Stimulated activated CD4-positive, alpha-beta T cell treated with anti-CD3 and anti-CD28 coated beads, TNF-alpha, amount 100 ng/mL, for 1 hour (primary cell): ENCODE measurements around the gene ZNF195.
"Not testable (repeated sequence)": the region's sequence is repeated elsewhere in the genome, so short reads cannot be mapped to it uniquely, and the experiment has no call there.

Experiments
- DNase-seq, 3 donors: peaks; one replicate each; pipeline ENCODE4 v3.0.0-alpha.2; 2020; ENCODE audit warnings: low read depth in 3 of 3, low spot score in 1 of 3

Gene ZNF195

GRCh38 chr11:3402861-3403250 lies 23.9 kb upstream of the ZNF195 start:
- not testable (repeated sequence) for DNase-seq

GRCh38 chr11:3402181-3402860 lies 23.4 kb upstream of the ZNF195 start:
- not testable (repeated sequence) for DNase-seq

- not testable (repeated sequence) for DNase-seq
Measured at GRCh38 chr11:3401052-3401451, 22.1 kb upstream of the ZNF195 start.

GRCh38 chr11:3398509-3398908 lies 19.6 kb upstream of the ZNF195 start:
- DNase-seq, result not testable (repeated sequence)

- not testable (repeated sequence) for DNase-seq
Measured at GRCh38 chr11:3398106-3398505, 19.2 kb upstream of the ZNF195 start.

GRCh38 chr11:3397210-3397609 lies 18.3 kb upstream of the ZNF195 start:
- not testable (repeated sequence) for DNase-seq

GRCh38 chr11:3395468-3395867 lies 16.5 kb upstream of the ZNF195 start:
- DNase-seq, result not testable (repeated sequence)

DNA sequence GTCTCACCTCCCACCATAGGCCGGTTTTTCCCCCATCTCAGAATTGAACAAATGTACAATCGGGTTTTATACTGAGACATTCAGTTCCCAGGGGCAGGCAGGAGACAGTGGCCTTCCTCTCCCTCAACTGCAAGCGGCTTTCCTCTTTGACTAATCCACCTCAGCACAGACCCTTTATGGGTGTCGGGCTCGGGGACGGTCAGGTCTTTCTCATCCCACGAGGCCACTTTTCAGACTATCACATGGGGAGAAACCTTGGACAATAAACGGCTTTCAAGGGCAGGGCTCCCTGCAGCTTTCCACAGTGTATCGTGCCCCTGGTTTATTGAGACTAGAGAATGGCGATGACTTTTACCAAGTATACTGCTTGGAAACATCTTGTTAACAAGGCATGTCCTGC lies 16.0 kb upstream of the ZNF195 start:
- DNase-seq, result not testable (repeated sequence)

DNA sequence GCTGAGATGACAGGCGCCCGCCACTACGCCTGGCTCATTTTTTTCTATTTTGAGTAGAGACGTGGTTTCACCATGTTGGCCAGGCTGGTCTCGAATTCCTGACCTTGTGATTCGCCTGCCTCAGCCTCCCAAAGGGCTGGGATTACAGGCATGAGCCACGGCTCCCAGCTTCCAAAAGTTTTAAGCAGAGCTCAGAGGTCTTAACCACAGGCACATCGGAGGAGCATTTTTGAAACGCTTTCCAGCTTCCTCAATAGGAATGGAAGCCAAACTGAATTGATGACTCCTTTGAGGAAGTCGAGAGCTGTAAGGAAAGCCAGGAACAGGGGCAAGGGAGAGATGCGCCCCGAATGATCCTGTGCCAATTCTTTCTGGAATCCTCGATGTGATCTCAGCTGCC lies 14.5 kb upstream of the ZNF195 start:
- not testable (repeated sequence) for DNase-seq

- DNase-seq, result no peak
Measured at GRCh38 chr11:3382613-3383285, 3.8 kb upstream of the ZNF195 start.

DNA sequence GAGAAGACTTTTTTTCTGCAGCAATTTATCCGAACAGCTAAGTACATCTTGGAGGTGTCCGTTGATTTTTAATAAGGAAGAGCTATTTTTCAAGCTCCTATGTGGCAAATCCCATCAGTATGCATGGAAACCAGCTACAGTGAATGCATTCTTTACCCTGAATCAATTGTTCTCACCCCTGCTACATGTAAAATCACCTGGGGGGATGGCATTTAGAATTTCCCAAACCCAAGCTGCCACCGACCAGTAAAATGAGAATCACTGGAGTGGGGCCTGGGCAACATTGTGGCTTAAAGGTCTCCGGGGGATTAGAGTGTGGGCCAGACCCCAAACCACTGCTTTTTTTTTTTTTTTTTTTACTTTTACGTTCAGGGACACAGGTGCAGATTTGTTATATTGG lies 2.8 kb upstream of the ZNF195 start:
- DNase-seq, result no peak

DNA sequence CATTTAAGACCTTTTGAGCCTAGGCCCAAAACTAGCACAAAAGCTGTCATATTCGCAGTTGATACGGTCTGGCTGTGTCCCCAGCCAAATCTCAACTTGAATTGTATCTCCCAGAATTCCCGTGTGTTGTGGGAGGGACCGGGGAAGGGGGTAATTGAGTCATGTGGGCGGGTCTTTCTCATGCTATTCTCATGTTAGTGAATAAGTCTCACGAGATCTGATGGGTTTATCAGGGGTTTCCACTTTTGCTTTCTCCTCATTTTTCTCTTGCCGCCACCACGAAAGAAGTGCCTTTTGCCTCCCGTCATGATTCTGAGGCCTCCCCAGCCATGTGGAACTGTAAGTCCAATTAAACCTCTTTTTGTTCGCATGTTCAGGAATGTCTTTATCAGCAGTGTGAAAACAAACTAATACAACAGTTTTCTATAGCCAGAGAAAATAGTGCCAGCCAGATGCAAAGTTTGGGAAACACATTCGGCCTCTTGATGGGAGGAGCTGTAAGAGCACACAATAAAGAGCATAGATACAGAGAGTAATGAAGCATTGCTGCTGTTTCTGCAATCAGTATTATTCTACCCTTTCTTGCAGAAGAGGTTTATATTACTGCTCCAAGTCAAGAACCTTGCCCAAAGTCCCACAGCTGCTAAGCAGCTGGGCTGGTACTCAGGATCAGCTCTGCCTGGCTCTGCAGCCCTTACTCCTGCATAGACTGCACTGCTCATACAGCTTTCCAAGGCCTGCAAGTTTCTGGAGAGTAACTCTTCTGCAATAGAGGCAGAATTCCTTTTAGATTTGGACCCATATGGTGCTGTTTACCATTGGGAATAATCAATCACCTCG lies 2.0 kb upstream of the ZNF195 start:
- DNase-seq, result no peak

DNA sequence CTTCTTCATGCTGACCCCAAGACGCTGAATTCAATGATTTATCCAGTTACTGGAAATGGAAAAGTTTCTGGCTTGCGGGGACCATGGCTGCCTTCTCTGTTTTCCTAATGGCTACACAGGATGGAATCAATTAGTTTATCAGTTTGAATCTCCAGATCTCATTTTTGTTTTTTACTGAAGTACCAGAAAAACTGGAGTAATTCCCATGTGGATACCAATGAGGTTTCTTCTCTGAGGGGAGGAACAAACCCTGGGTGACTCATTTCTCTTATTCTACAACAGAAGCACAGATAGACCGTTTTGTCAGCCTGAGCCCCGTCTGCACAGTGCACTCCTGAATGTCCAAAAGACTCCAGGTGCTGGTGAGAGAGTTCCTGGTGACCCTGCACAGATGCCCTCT lies 3.4 kb downstream of the ZNF195 start:
- DNase-seq, result no peak

DNA sequence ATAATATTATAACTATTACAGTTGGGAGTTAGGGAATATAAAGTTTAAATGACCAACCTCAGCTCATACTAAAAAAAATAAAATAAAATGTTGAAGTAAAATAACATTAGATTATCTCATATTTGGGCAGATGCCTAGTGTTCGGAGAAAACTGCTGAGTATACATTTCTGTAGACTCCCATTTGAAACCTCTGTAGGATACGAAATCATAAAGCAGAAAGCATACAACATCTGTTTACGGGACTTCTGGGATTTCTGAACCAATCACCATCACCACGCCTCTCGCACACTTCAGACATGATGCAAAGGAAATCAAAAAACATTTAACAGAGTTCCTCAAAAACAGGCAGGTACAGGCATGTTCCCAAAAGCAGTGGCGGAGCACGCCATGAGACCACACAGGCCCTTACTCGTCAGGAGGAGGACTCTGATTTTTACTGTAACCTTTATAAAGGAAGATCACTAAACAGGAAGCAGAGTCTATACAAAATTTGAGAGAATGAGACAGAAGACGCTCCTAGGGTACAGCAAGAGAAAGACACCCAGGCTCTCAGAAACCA lies 8.6 kb downstream of the ZNF195 start:
- DNase-seq, result no peak

GRCh38 chr11:3369366-3369765 lies 9.6 kb downstream of the ZNF195 start:
- no peak for DNase-seq

DNA sequence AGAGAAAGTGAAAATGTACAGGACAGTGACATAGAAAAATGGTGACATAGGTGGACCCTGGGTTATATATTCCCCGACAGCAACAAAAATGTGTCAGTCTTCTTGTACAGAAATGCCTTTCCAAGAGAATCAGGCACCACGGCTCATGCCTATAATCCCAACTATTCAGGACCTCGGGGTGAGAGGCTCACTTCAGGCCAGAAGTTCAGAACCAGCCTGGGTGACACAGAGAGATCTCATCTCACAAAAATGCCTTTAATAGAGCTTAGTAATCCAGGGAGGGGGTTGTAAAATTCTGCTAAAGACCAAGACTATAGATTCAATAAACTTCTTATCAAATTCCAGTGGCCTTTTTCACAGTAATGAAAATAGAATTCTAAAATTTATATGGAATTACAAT lies 10.7 kb downstream of the ZNF195 start:
- DNase-seq, result no peak

GRCh38 chr11:3367221-3367620 lies 11.7 kb downstream of the ZNF195 start:
- DNase-seq, result no peak

DNA sequence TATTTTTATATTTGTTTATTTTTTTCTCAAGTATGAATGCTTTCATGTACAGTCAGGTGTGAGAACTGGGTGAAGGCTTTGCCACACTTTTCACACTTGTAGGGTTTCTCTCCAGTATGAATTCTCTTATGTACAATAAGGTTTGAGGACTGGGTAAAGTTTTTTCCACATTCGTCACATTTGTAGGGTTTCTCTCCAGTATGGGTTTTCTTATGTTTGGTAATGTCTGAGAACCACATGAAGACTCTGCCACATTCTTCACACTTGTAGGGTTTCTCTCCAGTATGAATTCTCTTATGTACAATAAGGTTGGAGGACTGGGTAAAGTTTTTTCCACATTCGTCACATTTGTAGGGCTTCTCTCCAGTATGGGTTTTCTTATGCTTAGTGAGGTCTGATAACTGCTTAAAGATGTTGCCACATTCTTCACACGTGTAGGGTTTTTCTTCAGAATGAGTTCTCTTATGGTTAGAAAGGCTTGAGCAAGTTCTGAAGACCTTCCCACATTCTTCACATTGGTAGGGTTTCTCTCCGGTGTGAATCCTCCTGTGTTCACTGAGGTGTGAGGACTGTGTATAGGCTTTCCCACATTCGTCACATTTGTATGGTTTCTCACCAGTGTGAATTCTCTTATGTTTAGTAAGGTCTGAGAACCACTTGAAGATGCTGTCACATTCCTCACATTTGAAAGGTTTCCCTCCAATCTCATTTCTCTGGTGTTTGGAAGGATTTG lies 19.7 kb downstream of the ZNF195 start:
- no peak for DNase-seq

DNA sequence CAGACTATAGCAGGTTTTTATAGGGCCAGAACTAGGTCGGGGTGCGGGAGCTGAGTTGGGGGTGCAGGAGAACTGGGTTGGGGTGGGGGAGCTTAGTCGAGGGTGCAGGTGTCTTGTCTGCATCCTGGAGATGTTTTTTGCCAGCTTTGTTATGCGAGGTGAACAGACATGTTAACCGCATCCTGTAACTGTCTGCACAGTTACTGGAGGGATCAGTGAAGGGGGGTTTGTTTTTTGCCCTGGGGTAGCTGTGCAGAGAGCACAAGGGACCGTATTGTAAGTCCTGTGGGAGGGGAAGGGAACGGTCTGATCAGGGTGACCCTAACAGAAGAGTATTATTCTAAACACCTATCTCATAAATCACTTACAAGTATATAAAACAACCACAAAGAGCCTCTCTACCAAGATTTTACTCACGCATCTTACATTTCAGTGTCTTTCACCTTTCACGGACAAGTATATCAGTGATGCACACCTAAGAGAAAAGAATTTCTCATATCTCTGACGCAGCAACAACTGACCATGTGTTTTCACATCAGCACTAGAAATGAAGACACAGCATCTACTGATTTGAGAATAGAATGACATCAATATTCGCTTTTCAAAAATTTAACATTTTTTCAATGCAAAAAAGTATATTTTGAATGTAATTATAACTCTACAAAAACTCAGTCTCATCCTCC lies 20.8 kb downstream of the ZNF195 start:
- no peak for DNase-seq

GRCh38 chr11:3357302-3357701 lies 21.6 kb downstream of the ZNF195 start:
- no peak for DNase-seq
